HepG2 (cell line): ENCODE data around the gene RSAD1. TPM values are rescaled to one million over a fixed set of nuclear protein-coding genes. Genes with fewer than 3 reads are reported as not detected.

ENCODE experiments used
- CBFB ChIP-seq: sonication (generic); formaldehyde crosslinking; IDR thresholded peaks from 2 replicates; pipeline ENCODE4 v1.4.0; 2020; ENCODE audit warnings: missing genetic modification reagents
- CEBPZ ChIP-seq: IDR thresholded peaks from 2 replicates; pipeline ENCODE4 v1.6.1; 2012; ENCODE audit warnings: low read length, improper control_type of control experiment
- CTCF ChIP-seq: sonication (generic); formaldehyde crosslinking; IDR thresholded peaks from 2 replicates; pipeline ENCODE4 v1.5.0; 2020; ENCODE audit warnings: mild to moderate bottlenecking, missing genetic modification reagents, moderate library complexity
- GLMP ChIP-seq: sonication (generic); formaldehyde crosslinking; IDR thresholded peaks from 2 replicates; pipeline ENCODE4 v1.9.0; 2021; ENCODE audit warnings: missing genetic modification reagents, mild to moderate bottlenecking, borderline replicate concordance
- HMGXB4 ChIP-seq, 2 experiments: sonication (generic) in 1 of 2; formaldehyde crosslinking in 1 of 2; IDR thresholded peaks; 2 replicates each; pipeline versions ENCODE4 v1.4.0 to v1.6.1; 2018 to 2020; ENCODE audit warnings: missing genetic modification reagents in 2 of 2, borderline replicate concordance in 1 of 2, low read depth in 1 of 2, mild to moderate bottlenecking in 1 of 2, missing biosample characterization in 1 of 2
- SKI ChIP-seq: fragments of 450-650 bp; IDR thresholded peaks from one replicate; pipeline ENCODE4 v1.6.1; 2018; ENCODE audit warnings: mild to moderate bottlenecking; ENCODE audit not compliant: partially characterized antibody
- TAF1 ChIP-seq: sonication (generic); formaldehyde crosslinking; IDR thresholded peaks from 2 replicates; pipeline ENCODE4 v1.4.0; 2020; ENCODE audit warnings: missing genetic modification reagents
- TOPORS ChIP-seq: sonication (generic); formaldehyde crosslinking; IDR thresholded peaks from 2 replicates; pipeline ENCODE4 v1.8.0; 2023; ENCODE audit warnings: mild to moderate bottlenecking, missing genetic modification reagents
- TSC22D2 ChIP-seq: sonication (generic); formaldehyde crosslinking; IDR thresholded peaks from 2 replicates; pipeline ENCODE4 v1.5.1; 2020; ENCODE audit warnings: missing genetic modification reagents, mild to moderate bottlenecking, borderline replicate concordance
- XRCC5 ChIP-seq: fragments of 200-400 bp; formaldehyde crosslinking; optimal IDR thresholded peaks from 2 replicates; pipeline ENCODE3; 2017; ENCODE audit warnings: mild to moderate bottlenecking, low read length
- YEATS4 ChIP-seq: sonication (generic); formaldehyde crosslinking; IDR thresholded peaks from 2 replicates; pipeline ENCODE4 v1.4.0; 2020; ENCODE audit warnings: missing genetic modification reagents, borderline replicate concordance
- ZBTB7A ChIP-seq: sonication (generic); formaldehyde crosslinking; IDR thresholded peaks from 2 replicates; pipeline ENCODE4 v1.8.0; 2022; ENCODE audit warnings: mild to moderate bottlenecking, missing genetic modification reagents
- ZKSCAN1 ChIP-seq: fragments of 150-350 bp; IDR thresholded peaks from 2 replicates; pipeline ENCODE4 v1.6.1; 2014; ENCODE audit warnings: low read length
- ZNF549 ChIP-seq: sonication (generic); formaldehyde crosslinking; IDR thresholded peaks from 2 replicates; pipeline ENCODE4 v1.5.0; 2020; ENCODE audit warnings: missing genetic modification reagents
- ZNF552 ChIP-seq: sonication (generic); formaldehyde crosslinking; IDR thresholded peaks from 2 replicates; pipeline ENCODE4 v1.9.0; 2022; ENCODE audit warnings: missing genetic modification reagents, mild to moderate bottlenecking, borderline replicate concordance
- ZNF558 ChIP-seq: sonication (generic); formaldehyde crosslinking; IDR thresholded peaks from 2 replicates; pipeline ENCODE4 v1.9.0; 2022; ENCODE audit warnings: mild to moderate bottlenecking, missing genetic modification reagents, borderline replicate concordance
- ZNF598 ChIP-seq: sonication (generic); formaldehyde crosslinking; IDR thresholded peaks from 2 replicates; pipeline ENCODE4 v1.5.1; 2020; ENCODE audit warnings: mild to moderate bottlenecking, missing genetic modification reagents, borderline replicate concordance
- ZNF670 ChIP-seq: sonication (generic); formaldehyde crosslinking; IDR thresholded peaks from 2 replicates; pipeline ENCODE4 v1.8.0; 2022; ENCODE audit warnings: mild to moderate bottlenecking, missing genetic modification reagents, borderline replicate concordance
- polyA plus RNA-seq, 8 experiments: library from polyadenylated mRNA; depleted of rRNA in 3 of 8; stranded (reverse) in 7 of 8; unstranded in 1 of 8; fragments of >200 nt; fragmentation: Illumina TruSeq in 4 of 8; extraction: Trizol in 4 of 8; gene quantifications; 2 replicates each; pipeline versions ENCODE4 v1.2.1 to v1.2.3, GENCODE V29; 2011 to 2016; ENCODE audit warnings: low read depth in 4 of 8, missing spikeins in 1 of 8, mixed read lengths in 1 of 8; ENCODE audit not compliant: insufficient read depth in 1 of 8
- total RNA-seq, 5 experiments: library from RNA; depleted of rRNA; stranded (reverse); fragments of >200 nt; fragmentation: Illumina TruSeq; extraction: Trizol; gene quantifications; 2 replicates each; pipeline ENCODE4 v1.2.3, GENCODE V29; 2016; ENCODE audit warnings: low read depth in 1 of 5

Gene RSAD1
- total and polyA plus RNA-seq, 2 of the 13 experiments (the other 11 are each of a cell fraction or from before 2014, with no cell fraction given) = 22.7 to 27.7 TPM

GRCh38 chr17:50478391-50479381 is at the start of gene RSAD1 (continued):
- peak; percentile 97 to 98 for TF ChIP-seq HMGXB4 (CRISPR knock-in tag; IDR thresholded peaks at IDR 0.05; ENCODE audit: borderline replicate concordance in 1 of 2, low read depth in 1 of 2)
- peak; percentile 15; the same call in 1 of the 2 replicates for TF ChIP-seq ZKSCAN1
- TF ChIP-seq GLMP (CRISPR knock-in tag) = no peak
- peak; percentile 83 for TF ChIP-seq CTCF
- TF ChIP-seq ZNF552 (CRISPR knock-in tag) = no peak
- peak; percentile 63; the same call in 1 of the 2 replicates for TF ChIP-seq ZNF670 (CRISPR knock-in tag)
- TF ChIP-seq CEBPZ = no peak
- peak; percentile 98 for TF ChIP-seq TOPORS (CRISPR knock-in tag)
- TF ChIP-seq ZNF549 = peak; percentile 70; the same call in 1 of the 2 replicates
- TF ChIP-seq ZNF598 (CRISPR knock-in tag) = peak; percentile 81; the same call in 1 of the 2 replicates
- TF ChIP-seq TSC22D2 (CRISPR knock-in tag) = no peak; the same call in 1 of the 2 replicates
- peak; percentile 94 for TF ChIP-seq YEATS4
- TF ChIP-seq XRCC5 = peak; percentile 94
- TF ChIP-seq ZNF558 (CRISPR knock-in tag) = peak; percentile 77; the same call in 1 of the 2 replicates
- TF ChIP-seq SKI = peak; percentile 94
- peak; percentile 67; the same call in 1 of the 2 replicates for TF ChIP-seq CBFB
- peak; percentile 56; the same call in 1 of the 2 replicates for TF ChIP-seq ZBTB7A (CRISPR knock-in tag)
- peak; percentile 66 for TF ChIP-seq TAF1 (CRISPR knock-in tag)
